ENCODE results near the gene ANKRD29.
A peak's percentile ranks its signal among the peaks of the same experiment; 100 is the strongest.
"Not testable (repeated sequence)": the region's sequence is repeated elsewhere in the genome, so short reads cannot be mapped to it uniquely, and the experiment has no call there.

The ANKRD29 gene

DNA sequence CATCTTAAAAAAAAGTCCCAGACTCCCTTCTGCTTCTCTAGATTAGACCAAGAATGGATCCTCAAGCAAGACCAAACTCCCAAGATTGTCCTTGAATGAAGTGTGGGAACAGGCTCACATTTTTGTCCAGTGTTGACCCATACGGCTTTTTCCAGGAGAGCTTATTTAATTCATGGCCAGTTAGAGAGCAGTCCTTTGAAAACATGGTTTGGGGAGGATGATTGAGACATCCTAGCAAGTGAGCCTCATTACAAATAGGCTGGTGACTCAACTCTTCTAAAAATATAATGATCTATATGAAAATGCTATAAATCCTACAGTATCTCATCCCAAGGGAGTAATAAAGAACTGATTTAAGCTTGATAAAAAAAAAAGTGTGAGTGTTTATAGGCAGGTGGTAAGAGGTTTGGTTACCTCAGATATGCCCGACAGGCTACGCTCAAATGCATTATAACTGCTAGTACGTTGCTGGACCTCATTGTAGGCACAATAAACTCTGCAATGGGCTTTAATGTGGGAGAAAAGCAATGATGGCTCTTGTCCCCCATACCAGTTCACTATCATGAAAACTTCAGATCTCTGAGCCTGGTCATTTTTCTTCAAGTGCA, 17.0 kb downstream of the ANKRD29 start:
- no peak for DNase-seq

DNA sequence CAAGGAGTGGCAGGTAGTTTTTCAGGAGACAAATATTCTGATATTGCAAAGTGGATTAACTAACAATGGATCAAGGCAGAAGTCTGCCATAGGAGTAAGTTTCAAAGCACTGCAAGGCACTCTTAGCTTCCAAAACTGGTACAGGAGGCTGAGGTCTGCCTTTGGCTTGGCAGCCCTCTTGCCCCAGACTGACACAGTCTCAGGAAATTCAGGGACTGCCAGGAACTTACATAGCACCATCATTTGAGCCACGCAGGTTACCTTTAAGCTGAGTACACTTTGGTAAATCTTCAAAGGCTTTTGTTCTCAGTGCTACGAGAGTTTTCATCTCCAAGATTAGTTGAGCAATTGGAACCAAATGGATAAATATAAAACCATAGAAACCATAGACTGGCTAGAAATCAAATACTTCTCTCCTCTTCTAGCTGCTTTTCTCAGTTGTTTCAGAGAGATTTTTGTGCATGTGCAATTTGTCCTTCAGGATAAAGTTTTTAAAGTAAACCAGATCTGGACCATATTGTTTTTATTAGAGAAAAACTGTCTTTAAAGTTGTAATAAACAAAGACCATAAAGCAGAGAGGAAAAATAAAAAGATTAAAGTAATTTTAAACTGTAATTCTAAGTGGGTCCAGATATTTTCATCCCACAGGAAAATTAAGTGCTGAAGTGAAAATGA, 18.8 kb downstream of the ANKRD29 start:
- no peak for DNase-seq

GRCh38 chr18:23641937-23642666, 20.6 kb downstream of the ANKRD29 start:
- no peak for DNase-seq

DNA sequence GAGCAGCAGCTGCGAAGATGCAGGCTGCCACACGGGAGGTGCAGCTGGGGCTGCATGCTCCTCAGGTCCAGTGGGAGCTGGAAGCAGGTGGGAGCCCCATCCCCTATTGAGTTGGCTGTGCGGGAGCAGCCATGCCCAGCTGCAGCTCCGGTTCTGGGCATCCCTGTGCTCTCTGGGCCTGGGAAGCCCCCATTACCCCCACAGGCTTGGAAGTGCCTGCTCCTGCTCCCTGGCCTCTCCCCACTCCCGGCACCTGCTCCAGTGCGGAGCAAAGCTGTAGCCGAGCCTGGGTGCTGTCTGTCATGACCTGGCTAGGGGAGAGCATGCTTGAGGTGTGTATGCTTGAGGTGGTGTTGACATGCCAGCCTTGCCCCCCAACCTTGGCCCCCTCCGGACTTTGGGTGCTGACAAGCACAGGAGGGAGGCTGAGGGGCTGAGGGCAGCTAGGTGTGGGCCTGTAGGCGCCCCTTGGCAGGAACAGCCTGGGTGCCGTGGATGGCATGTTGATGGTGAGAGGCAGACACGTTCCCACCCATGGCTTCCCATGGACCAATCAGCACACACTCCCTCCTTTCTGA, 21.5 kb downstream of the ANKRD29 start:
- no peak for DNase-seq

- DNase-seq, result no peak
These were observed 22.7 kb downstream of the ANKRD29 start for GRCh38 chr18:23640052-23640451.

GRCh38 chr18:23636433-23636832, 26.3 kb downstream of the ANKRD29 start:
- DNase-seq, result not testable (repeated sequence)

GRCh38 chr18:23636071-23636399, 26.7 kb downstream of the ANKRD29 start:
- no peak for DNase-seq

DNA sequence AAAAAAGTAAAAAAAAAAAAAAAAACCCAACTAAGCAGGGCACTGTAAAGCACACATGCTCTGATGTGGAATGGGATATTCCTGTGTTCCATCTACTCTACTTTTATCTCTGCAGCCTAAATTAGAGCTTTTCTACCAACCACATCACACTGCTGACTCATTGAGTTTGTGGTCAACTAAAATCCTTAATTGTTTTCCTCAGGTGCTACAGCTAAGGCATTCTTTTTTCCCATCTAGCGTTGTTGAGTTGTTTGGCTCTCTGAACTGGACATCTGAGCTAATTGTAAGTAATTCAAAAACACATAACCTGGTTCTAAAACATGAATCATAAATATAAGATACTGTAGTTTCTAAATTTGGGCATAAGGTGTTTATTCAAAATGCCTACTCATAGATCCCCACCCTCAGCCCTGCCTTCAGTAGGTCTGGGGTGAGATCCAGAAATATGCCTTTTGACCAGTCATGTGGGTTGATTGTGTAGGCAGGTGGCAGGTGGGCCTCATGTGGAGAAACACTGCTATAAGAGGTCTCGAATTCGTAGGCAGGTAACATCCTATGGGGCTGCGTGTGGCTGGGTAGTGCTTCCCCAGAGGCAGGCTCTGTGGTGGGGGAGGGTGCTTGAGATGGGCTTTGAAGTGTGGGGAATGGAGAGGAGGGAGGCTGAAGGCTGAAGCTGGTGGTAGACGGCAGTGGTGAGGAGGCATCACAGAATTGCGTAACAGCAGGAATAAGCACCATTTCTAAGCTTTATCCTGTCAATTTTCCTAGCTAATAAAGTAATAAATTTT, 27.2 kb downstream of the ANKRD29 start:
- no peak for DNase-seq

DNA sequence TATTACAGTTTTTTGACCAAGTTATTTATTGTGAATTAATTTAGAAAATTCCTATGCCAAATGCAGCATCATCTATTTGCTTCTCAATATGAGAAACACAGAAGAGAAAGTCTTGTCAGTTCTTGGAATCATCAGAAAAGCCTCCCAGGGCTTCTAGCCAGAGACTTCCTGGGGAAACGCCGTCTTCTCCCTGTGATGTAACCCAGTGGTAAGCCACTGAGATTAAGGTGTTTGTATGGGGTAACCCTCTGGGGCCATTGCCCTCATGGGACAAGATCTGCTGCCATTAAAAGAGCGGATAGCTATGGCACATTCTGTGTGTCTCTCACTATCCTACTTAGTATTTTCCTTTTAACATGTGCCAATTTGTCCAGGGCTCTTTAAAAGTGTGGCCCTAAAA, 28.0 kb downstream of the ANKRD29 start:
- no peak for DNase-seq

GRCh38 chr18:23632615-23633014, 30.1 kb downstream of the ANKRD29 start:
- DNase-seq, result no peak

GRCh38 chr18:23631746-23632145, 31.0 kb downstream of the ANKRD29 start:
- no peak for DNase-seq

DNA sequence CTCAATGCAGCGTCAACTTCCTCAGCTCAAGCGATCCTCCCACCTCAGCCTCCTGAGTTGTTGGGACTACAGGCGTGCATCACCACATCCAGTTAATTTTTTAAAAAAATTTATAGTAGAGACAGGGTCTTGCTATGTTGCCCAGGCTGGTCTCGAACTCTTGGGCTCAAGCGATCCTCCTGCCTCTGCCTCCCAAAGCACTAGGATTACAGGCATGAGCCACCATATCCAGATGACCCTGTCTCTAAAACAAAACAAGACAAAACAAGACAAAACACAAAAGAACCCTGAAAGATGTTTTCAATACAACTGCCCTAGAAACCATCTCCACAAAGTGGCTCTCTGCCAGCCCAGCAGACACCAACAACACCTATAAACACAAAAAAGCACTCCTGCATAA, 31.4 kb downstream of the ANKRD29 start:
- no peak for DNase-seq

DNA sequence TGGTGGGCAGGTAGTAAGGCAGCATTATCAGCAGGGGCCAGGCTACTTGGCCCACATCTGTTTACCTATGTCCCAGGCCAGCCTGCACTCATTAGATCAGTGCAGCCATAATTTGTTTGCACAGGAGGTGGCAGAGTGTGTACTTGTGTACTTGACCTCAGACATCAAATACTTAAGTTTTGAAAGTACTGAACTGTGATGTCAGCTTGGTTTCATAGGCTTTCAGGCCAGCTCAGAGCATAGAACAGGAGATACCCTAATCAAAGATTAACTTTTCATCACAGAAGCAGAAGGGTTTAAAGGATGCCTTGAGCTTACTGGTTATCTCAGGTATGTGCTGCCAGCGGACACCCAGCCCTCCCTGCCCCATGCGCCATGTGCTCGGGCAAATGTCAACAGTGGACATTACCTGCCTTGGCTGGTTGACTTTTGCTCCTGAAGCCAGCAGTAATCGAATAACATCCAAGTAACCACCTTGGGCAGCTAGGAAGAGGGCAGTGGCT, 33.2 kb downstream of the ANKRD29 start:
- no peak for DNase-seq

DNA sequence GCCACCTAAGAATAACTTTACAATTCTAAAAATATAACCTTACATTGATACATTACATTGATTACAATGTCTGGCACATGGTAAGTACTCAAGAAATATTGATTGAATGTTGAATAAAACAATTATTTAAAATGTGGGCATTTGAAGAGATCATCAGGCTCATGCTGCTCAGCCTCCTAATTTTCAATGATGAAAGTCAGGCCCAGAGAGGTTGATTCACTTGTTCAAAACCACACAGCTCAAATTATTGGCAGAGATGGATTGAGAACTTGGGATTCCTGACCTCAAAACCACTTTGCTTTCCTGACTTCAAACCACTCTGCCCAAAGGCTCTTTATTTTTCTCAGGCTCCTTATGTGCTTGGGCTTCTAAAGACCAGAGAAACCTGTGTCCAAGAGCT, 34.7 kb downstream of the ANKRD29 start:
- DNase-seq, result no peak

DNA sequence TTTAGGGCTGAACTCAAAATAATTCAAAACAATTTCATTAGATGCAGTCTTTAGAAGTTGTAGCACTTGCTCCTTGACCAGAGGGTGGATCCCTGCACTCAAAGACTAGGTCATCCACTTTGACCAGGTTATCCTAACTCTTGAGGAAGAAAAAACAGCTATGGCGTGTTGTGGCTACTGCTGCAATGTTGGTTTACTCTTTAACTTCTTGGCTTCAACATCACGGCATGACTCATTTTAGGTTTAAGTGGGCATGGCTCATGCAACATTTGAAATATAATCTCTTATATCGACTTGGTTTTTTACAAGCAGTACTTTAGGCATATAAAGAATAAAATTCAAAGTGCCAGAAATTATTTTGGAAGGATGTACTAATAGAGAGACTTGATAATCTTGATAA, 35.4 kb downstream of the ANKRD29 start:
- no peak for DNase-seq

- no peak for DNase-seq
These were observed 36.0 kb downstream of the ANKRD29 start for GRCh38 chr18:23626451-23627279.

DNA sequence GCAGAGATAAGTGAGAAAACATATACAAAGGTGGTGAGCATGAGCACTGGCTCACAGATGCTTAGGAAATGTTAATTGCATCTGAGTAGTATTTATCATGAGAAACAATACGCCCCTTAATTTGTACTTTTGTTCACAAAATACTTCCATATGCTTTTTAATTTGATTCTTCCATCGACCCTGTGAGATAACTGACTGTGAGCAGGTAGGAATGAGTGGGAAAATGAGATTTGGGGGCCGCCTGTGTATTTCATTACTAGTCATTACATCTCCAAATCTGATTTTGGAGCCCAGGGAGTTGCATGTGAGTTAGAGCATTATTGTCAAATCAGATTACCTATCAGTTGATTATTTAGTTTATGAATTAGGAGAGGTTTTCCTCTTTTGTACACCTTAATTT, 39.7 kb downstream of the ANKRD29 start:
- DNase-seq, result no peak

- peak in 20 of 51 donors; percentile 2 to 50 (median 18) for DNase-seq
These were observed 43.3 kb downstream of the ANKRD29 start for GRCh38 chr18:23619388-23619881.

GRCh38 chr18:23618862-23619387, 43.8 kb downstream of the ANKRD29 start:
- DNase-seq, result peak in 8 of 51 donors; percentile 4 to 43 (median 18)

GRCh38 chr18:23617412-23618014, 45.2 kb downstream of the ANKRD29 start:
- DNase-seq, result no peak
